ENCODE measurements around the gene FBXL16. TPM values are rescaled to one million over a fixed set of nuclear protein-coding genes. Genes with fewer than 3 reads are reported as not detected.

The FBXL16 gene
- total and polyA plus RNA-seq, 2 of the 13 experiments (the other 11 are each of a cell fraction or from before 2014, with no cell fraction given): 0.22 to 2.0 TPM

- no peak for TF ChIP-seq REST (IDR thresholded peaks at IDR 0.05; ENCODE audit: borderline replicate concordance in 1 of 2, low read depth in 1 of 2, low read length in 2 of 2)
- TF ChIP-seq POLR2AphosphoS2 (IDR thresholded peaks at IDR 0.05; ENCODE audit: low read depth, low read length): no peak
- TF ChIP-seq NCOA1 (CRISPR knock-in tag; IDR thresholded peaks at IDR 0.05): 0 out of 2 replicates have a peak, but pooled peaks have one; percentile 58
- no peak for TF ChIP-seq TGIF2 (CRISPR knock-in tag; IDR thresholded peaks at IDR 0.05)
- TF ChIP-seq NRL (CRISPR knock-in tag; IDR thresholded peaks at IDR 0.05; ENCODE audit: borderline replicate concordance): peak; percentile 30; the same call in 1 of the 2 replicates
- TF ChIP-seq ZNF614 (CRISPR knock-in tag; IDR thresholded peaks at IDR 0.05; ENCODE audit: borderline replicate concordance): no peak
- TF ChIP-seq FOXA1 (IDR thresholded peaks at IDR 0.05): no peak
- no peak for TF ChIP-seq FOXA1 (CRISPR knock-in tag; IDR thresholded peaks at IDR 0.05)
- TF ChIP-seq FOXO4 (CRISPR knock-in tag; conservative IDR thresholded peaks at IDR 0.05): 0 out of 2 replicates have a peak, but pooled peaks have one; percentile 85
- TF ChIP-seq RBM39 (IDR thresholded peaks at IDR 0.05; ENCODE audit: low read depth, low read length, poor library complexity, severe bottlenecking): peak; percentile 37
- TF ChIP-seq ZNF879 (CRISPR knock-in tag; IDR thresholded peaks at IDR 0.05): no peak
- TF ChIP-seq TOE1 (CRISPR knock-in tag; IDR thresholded peaks at IDR 0.05): no peak
- TF ChIP-seq CC2D1A (CRISPR knock-in tag; IDR thresholded peaks at IDR 0.05): no peak
- no peak for TF ChIP-seq ZNF280D (CRISPR knock-in tag; IDR thresholded peaks at IDR 0.05)
- TF ChIP-seq ZFYVE20 (CRISPR knock-in tag; IDR thresholded peaks at IDR 0.05; ENCODE audit: borderline replicate concordance, low read depth): no peak
- TF ChIP-seq ZNF607 (CRISPR knock-in tag; IDR thresholded peaks at IDR 0.05; ENCODE audit: borderline replicate concordance): no peak
- peak; percentile 27 for TF ChIP-seq ZNF18 (CRISPR knock-in tag; IDR thresholded peaks at IDR 0.05; ENCODE audit: insufficient replicate concordance)
- 0 out of 2 replicates have a peak, but pooled peaks have one; percentile 28 for TF ChIP-seq RXRA (CRISPR knock-in tag; IDR thresholded peaks at IDR 0.05)
- TF ChIP-seq TAF15 (IDR thresholded peaks at IDR 0.05; ENCODE audit: low read depth, low read length, poor library complexity, severe bottlenecking): peak; percentile 39
Observed at GRCh38 chr16:720447-720989, 14.9 kb upstream of the FBXL16 start (continued).
